ENCODE measurements around the gene ANKUB1.
"Not testable (repeated sequence)": the region's sequence is repeated elsewhere in the genome, so short reads cannot be mapped to it uniquely, and the experiment has no call there.

ANKUB1 gene, protein sequence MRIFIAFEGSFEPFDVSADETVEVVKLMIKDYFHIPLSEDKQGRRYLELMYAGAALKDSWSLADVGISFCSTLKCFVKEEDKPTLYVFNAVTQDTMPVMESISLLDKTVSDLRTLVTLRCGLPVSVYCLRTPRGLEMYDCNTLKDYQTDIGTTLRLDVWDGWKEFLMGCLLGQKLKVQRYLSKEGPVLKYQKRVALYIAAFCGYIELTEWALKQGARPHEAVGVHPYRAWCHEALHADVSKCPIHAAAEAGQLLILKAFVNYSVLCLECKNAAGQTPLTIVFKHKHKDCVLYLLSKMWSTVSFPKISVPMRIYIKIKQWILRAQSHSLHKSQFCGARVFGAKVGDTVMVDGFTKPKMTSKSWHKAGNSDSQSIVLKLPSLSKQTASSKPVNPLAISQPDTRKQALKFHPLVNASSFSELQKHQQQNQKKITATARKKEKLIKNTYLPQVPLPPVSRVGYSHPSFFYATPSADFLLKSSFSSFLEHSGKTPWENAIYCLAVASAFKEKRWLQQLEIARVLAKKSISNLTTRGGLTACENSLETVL

GRCh38 chr3:149792452-149793270 lies at the start of gene ANKUB1:
Gene ANKUB1, minus strand, starts transcription at chr3:149792554. Its CDS starts 188 bp downstream, at chr3:149792366.
- no peak for DNase-seq

DNA sequence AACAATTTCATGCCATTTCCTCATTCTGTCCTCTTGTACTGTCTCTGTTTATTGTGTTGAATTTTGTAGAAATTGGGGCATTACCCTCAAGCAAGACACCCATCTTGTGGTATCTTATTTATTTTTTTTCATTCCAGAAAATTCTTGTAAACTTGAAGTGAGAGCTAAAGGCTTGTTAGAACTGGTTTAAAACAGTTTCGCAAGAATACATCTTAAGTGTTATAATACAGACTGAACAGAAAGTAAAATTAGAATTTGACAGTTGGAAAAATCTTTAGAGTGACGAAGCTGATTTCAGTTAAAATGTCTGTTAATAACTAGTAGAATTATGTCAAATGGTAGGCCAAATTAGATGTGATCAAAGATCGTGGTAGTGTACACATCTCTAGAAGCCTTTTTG lies 47.5 kb upstream of the ANKUB1 start:
- no peak for DNase-seq

DNA sequence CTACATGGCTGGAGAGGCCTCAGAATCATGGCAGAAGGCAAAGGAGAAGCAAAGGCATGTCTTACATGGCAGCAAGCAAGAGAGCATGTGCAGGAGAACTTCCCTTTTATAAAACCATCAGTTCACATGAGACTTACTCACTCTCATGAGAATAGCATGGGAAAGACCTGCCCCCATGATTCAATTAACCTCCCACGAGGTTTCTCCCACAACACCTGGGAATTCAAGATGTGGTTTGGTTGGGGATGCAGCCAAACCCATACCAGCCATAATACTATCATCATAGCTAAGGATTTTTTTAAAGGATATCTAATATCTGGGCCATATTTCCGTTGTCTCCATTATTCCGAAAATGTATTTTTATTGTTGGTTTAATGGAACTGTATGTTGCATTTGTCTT lies 47.1 kb upstream of the ANKUB1 start:
- not testable (repeated sequence) for DNase-seq

GRCh38 chr3:149838491-149838890 lies 46.1 kb upstream of the ANKUB1 start:
- DNase-seq: not testable (repeated sequence)

GRCh38 chr3:149833241-149833640 lies 40.9 kb upstream of the ANKUB1 start:
- DNase-seq: no peak

DNA sequence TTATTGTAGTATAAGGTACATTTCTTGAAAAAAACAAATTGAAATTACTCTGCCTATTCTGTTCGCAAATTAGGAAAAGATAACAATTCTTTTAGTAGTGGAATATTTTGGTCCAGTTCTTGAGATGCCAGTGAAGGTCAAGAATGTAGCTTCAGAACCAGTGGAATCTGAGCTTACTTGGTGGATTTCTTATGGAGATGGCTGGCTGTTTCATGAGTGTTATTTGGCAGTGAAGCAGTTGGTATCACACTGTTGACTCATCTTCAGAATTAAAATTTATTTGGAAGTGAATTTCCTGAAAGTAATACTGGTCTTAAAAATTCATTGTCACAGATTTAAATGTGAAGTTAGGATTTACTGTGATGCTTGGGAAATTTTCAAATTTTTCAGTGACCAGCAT lies 39.7 kb upstream of the ANKUB1 start:
- DNase-seq: no peak

DNA sequence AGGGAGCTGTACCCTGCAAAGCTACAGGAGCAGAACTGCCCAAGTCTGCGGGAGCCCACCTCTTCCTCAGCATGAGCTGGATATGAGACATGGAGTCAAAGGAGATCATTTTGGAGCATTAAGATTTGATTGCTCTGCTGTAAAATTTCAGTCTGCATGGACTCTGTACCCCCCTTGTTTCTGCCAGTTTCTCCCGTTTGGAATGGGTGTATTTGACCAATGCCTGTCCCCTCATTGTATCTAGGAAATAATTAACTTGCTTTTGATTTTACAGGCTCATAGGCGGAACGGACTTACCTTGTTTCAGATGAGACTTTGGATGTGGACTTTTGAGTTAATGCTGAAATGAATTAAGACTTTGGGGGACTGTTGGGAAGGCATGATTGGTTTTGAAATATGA lies 39.0 kb upstream of the ANKUB1 start:
- DNase-seq: no peak

DNA sequence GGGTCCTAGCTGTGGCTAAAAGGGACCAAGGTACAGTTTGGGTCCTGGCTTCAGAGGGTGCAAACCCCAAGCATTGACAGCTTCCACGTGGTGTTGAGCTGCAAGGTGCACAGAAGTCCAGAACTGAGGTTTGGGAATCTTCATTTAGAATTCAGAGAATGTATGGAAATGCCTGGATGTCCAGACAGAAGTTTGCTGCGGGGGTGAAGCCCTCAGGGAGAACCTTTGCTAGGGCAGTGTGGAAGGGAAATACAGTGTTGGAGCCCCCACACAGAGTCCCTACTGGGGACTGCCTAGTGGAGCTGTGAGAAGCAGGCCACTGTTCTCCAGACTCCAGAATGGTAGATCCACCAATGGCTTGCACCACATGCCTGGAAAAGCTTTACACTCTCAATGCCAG lies 38.5 kb upstream of the ANKUB1 start:
- DNase-seq: no peak

DNA sequence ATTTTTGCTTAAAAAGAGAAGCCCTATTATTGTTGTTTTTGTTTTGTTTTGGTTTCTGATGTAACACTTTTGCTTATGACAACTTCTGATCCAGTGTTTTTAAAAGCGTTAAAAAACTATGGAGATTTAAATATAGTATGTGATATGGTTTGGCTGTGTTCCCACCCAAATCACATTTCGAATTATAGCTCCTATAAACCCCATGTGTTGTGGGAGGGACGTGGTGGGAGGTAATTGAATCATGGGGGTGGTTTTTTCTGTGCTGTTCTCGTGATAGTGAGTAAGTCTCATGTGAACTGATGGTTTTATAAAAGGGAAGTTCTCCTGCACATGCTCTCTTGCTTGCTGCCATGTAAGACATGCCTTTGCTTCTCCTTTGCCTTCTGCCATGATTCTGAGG lies 37.3 kb upstream of the ANKUB1 start:
- not testable (repeated sequence) for DNase-seq

GRCh38 chr3:149828390-149828789 lies 36.0 kb upstream of the ANKUB1 start:
- no peak for DNase-seq

DNA sequence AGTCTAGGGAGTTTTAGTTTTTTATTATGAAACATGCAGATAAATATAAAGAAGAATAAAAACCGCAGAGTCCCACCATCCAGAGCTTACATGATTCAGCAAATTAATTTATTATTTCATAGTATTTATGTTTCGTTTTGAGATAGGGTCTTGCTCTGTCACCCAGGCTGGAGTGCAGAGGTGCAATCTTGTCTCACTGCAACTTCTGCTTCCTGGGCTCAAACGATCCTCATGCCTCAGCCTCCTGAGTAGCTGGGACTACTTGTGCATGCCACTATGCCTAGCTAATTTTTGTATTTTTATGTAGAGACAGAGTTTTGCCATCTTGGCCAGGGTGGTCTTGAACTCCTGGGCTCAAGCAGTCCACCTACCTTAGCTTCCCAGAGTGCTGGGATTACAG lies 34.3 kb upstream of the ANKUB1 start:
- DNase-seq: no peak

- no peak for DNase-seq
Measured at GRCh38 chr3:149820183-149820582, 27.8 kb upstream of the ANKUB1 start.

GRCh38 chr3:149819432-149819831 lies 27.1 kb upstream of the ANKUB1 start:
- DNase-seq: no peak

DNA sequence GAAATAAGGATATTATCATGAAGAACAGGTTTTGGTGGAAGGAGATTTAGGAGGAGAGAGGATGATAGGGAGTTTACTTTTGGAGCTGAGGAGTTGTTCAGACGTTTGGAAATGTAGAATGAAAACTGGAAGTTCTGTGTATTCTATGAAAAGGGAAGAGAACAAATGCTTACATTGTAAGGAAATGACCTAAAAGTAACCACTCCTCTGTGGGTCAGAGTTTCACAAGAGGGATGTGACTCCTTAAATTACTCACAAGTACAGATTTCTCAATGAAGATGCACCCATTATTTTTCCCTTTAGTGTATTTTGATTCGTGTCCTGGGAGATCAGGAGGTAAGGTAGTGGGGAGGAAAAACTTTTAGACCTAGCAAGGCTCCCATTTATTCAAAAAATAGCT lies 24.6 kb upstream of the ANKUB1 start:
- no peak for DNase-seq

- no peak for DNase-seq
Measured at GRCh38 chr3:149816311-149816710, 24.0 kb upstream of the ANKUB1 start.

- no peak for DNase-seq
Measured at GRCh38 chr3:149815728-149816127, 23.4 kb upstream of the ANKUB1 start.

- DNase-seq: no peak
Measured at GRCh38 chr3:149815321-149815720, 23.0 kb upstream of the ANKUB1 start.

- no peak for DNase-seq
Measured at GRCh38 chr3:149813367-149814281, 21.3 kb upstream of the ANKUB1 start.

DNA sequence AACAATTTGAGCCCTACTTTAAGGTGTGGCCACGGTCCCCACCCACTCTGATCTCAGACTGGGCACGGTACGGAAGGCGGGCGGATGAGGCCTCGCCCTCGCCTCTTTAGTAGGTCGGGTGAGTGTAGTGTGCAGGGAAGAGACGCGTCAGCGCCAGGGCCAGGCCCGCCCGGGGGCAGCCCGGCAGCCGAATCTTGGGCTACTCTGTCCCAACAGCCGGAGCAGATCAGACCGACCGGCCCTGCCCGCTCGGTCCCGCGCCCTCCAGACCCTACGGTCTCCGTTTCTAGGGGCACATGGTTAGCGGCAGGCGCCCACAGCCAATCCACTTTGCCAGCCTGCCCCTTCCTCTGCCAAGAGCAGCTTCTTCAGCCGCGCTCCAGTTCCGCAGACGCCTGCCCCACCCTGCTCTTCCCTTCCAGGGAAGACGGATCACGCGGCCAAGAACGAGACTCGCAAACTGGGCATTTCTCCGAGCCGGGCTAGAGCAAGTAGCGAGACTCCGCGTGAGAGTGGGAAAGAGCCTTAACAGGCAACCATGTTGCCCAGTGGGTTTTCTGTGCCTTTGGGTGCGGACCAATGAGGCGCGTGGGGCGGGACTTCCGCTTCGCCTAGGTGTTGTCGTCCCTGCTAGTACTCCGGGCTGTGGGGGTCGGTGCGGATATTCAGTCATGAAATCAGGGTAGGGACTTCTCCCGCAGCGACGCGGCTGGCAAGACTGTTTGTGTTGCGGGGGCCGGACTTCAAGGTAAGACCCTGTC lies 20.4 kb upstream of the ANKUB1 start, which contains the start of gene RNF13:
Gene RNF13, plus strand, starts transcription at position 610 of the 761 bp plus-strand sequence. CDS start 32,812 bp downstream, outside the sequence.
- DNase-seq: peak; percentile 94

GRCh38 chr3:149812165-149812605 lies 19.8 kb upstream of the ANKUB1 start:
- DNase-seq: no peak

DNA sequence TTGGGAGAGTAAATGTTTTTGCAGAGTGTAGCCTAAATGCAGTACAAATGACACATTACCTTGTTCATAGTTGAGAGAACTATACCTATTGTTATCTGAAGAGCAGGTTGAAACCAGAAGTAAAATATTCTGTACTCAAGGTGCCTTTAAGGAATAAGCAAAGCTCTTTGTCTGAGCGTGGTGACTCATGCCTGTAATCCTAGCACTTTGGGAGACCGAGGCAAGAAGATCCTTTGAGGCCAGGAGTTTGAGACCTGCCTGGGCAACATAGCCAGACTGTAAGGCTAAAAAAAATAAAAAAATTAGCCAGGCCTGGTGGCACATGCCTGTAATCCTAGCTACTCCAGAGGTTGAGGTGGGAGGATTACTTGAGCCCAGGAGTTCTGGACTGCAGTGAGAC lies 18.5 kb upstream of the ANKUB1 start:
- no peak for DNase-seq

GRCh38 chr3:149809699-149810098 lies 17.3 kb upstream of the ANKUB1 start:
- DNase-seq: no peak
